T-helper 22 cell (primary cell): ENCODE data around the gene MOB3A.

ENCODE experiments used
- DNase-seq: peaks from one replicate; pipeline ENCODE4 v3.0.0-alpha.2; 2020; ENCODE audit warnings: low read depth

Gene MOB3A

GRCh38 chr19:2123682-2124387 lies 27.7 kb upstream of the MOB3A start:
- DNase-seq = no peak

GRCh38 chr19:2122982-2123381 lies 26.9 kb upstream of the MOB3A start:
- DNase-seq = no peak

- DNase-seq = no peak
These were observed 26.1 kb upstream of the MOB3A start for GRCh38 chr19:2122251-2122650.

- DNase-seq = no peak
These were observed 25.4 kb upstream of the MOB3A start for GRCh38 chr19:2121416-2122051.

- no peak for DNase-seq
These were observed 24.7 kb upstream of the MOB3A start for GRCh38 chr19:2120821-2121220.

GRCh38 chr19:2119921-2120785 lies 24.0 kb upstream of the MOB3A start:
- no peak for DNase-seq

- DNase-seq = no peak
These were observed 22.3 kb upstream of the MOB3A start for GRCh38 chr19:2118438-2118837.

- no peak for DNase-seq
These were observed 21.3 kb upstream of the MOB3A start for GRCh38 chr19:2117215-2117960.

- DNase-seq = no peak
These were observed 20.4 kb upstream of the MOB3A start for GRCh38 chr19:2116507-2116906.

GRCh38 chr19:2115911-2116426 lies 19.8 kb upstream of the MOB3A start:
- no peak for DNase-seq

GRCh38 chr19:2115324-2115723 lies 19.2 kb upstream of the MOB3A start:
- no peak for DNase-seq

- DNase-seq = no peak
These were observed 18.7 kb upstream of the MOB3A start for GRCh38 chr19:2114821-2115220.

- no peak for DNase-seq
These were observed 18.1 kb upstream of the MOB3A start for GRCh38 chr19:2114218-2114617.

- DNase-seq = no peak
These were observed 17.5 kb upstream of the MOB3A start for GRCh38 chr19:2113439-2114211.

- no peak for DNase-seq
These were observed 16.6 kb upstream of the MOB3A start for GRCh38 chr19:2112516-2113320.

GRCh38 chr19:2111886-2112285 lies 15.8 kb upstream of the MOB3A start:
- DNase-seq = no peak

- DNase-seq = no peak
These were observed 15.3 kb upstream of the MOB3A start for GRCh38 chr19:2111425-2111824.

- DNase-seq = no peak
These were observed 14.7 kb upstream of the MOB3A start for GRCh38 chr19:2110822-2111221.

- no peak for DNase-seq
These were observed 13.1 kb upstream of the MOB3A start for GRCh38 chr19:2109046-2109864.
